Uterus (tissue), 2 donors: ENCODE measurements around the gene PLEKHG1.

Source experiments
- POLR2A ChIP-seq, 2 donors: fragments of 450-650 bp; IDR thresholded peaks; one replicate each; pipeline ENCODE4 v1.6.1; 2016; ENCODE audit warnings: antibody characterized with exemption in 2 of 2, mild to moderate bottlenecking in 1 of 2, moderate library complexity in 1 of 2
- TF ChIP-seq, protein P1 (sequence below), 4 experiments: fragments of 200-600 bp in 2 of 4; fragments of 450-650 bp in 2 of 4; sonication (generic) in 2 of 4; IDR thresholded peaks; one replicate each; pipeline ENCODE4 v1.5.1; 2016 to 2019; ENCODE audit warnings: antibody characterized with exemption in 4 of 4, mild to moderate bottlenecking in 2 of 4, moderate library complexity in 1 of 4

GRCh38 chr6:150638267-150638666 is 38.6 kb downstream of the PLEKHG1 start:
- TF ChIP-seq, protein P1, sequence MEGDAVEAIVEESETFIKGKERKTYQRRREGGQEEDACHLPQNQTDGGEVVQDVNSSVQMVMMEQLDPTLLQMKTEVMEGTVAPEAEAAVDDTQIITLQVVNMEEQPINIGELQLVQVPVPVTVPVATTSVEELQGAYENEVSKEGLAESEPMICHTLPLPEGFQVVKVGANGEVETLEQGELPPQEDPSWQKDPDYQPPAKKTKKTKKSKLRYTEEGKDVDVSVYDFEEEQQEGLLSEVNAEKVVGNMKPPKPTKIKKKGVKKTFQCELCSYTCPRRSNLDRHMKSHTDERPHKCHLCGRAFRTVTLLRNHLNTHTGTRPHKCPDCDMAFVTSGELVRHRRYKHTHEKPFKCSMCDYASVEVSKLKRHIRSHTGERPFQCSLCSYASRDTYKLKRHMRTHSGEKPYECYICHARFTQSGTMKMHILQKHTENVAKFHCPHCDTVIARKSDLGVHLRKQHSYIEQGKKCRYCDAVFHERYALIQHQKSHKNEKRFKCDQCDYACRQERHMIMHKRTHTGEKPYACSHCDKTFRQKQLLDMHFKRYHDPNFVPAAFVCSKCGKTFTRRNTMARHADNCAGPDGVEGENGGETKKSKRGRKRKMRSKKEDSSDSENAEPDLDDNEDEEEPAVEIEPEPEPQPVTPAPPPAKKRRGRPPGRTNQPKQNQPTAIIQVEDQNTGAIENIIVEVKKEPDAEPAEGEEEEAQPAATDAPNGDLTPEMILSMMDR (IDR thresholded peaks at IDR 0.05), result no peak
- no peak for TF ChIP-seq POLR2A (IDR thresholded peaks at IDR 0.05)
